ENCODE measurements around the gene CLDN12. TPM values are rescaled to one million over a fixed set of nuclear protein-coding genes. Genes with fewer than 3 reads are reported as not detected.
A peak's percentile ranks its signal among the peaks of the same experiment; 100 is the strongest.

CLDN12 gene
- polyA plus RNA-seq, 1 of the 3 experiments (the other 2 are of a cell fraction), result 65.7 TPM

DNA sequence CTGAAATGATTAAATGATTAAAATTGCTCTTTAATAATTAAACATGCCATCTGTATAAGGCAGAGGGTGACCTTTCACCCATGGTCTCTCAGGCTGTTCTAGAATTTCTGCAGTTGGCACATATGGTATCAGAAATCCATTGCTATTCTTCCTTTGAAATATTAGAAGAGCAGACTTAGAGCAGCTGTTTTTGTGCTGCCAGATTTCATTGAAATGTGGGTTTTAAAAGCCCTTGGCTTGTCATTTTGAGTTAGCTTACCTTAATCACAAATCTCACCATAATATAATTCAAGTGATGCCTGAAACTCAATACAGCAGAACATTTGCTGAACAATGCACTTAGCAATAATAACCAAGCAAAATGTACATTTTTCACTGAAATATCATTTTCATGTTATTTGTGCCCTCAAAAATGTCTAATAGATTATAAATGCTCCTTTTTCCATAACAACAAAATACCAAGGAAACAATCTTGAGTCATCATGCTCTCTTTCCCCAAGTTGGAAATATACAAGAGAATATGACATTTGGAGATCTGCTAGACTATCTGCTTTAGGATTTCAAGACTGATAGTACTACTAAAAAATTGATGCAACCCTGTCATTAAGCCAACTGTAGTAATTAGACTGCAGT lies 50.1 kb downstream of the CLDN12 start:
- Histone ChIP-seq H3K4me3 (ENCODE audit: low read depth in 2 of 2, low read length in 1 of 2) (no peak overlapping the region), H3K9ac (no peak overlapping the region), H3K79me2 (ENCODE audit: insufficient read depth) (no peaks in the 10 kb centered on the region), H3K27me3 (ENCODE audit: insufficient read depth) (no peaks in the 10 kb centered on the region), H3K36me3 (replicated peaks in 1 of 2; ENCODE audit: control insufficient read depth in 1 of 2, insufficient read depth in 2 of 2, low read length in 1 of 2) (no peaks in the 10 kb centered on the region), H3K27ac (ENCODE audit: low read depth in 2 of 2, low read length in 1 of 2) (peak overlapping the region; percentile 20 to 65; a peak in 2 of 4 replicates), H3K4me1 (ENCODE audit: control insufficient read depth in 1 of 2, insufficient read depth in 2 of 2, low read depth in 1 of 2, low read length in 1 of 2) (peaks cover 0 to 2% of the 10 kb centered on the region in 2 experiments; a peak in 1 of 4 replicates), H3K9me2 (no peaks in the 10 kb centered on the region), H2AFZ (ENCODE audit: low read depth) (no peak overlapping the region), H3K4me2 (peak overlapping the region; percentile 1; the same call in 1 of the 2 replicates), H4K20me1 (ENCODE audit: insufficient read depth) (no peaks in the 10 kb centered on the region), H3K9me3 (no peaks in the 10 kb centered on the region), H3F3A (replicated peaks; ENCODE audit: insufficient read depth) (no peaks in the 10 kb centered on the region)
- no peak for DNase-seq
- POLR2A ChIA-PET, result no interaction called here
- CTCF ChIA-PET, result interaction anchor here (1.0 to 3.2 kb wide), 6 partner anchors 26 to 582 kb away, joined by 3 to 100 read pairs (median 10); no protein-coding TSS in a partner anchor
- TF ChIP-seq RXRA (IDR thresholded peaks at IDR 0.05; ENCODE audit: borderline replicate concordance, low read depth) (peak; percentile 42; the same call in 1 of the 2 replicates), RCOR1 (IDR thresholded peaks at IDR 0.05; ENCODE audit: low read length) (0 out of 2 replicates have a peak, but pooled peaks have one; percentile 9), FOXM1 (IDR thresholded peaks at IDR 0.05; ENCODE audit: low read depth) (peak; percentile 97), EZH2phosphoT487 (IDR thresholded peaks at IDR 0.05; ENCODE audit: borderline replicate concordance, low read depth) (peak; percentile 56; the same call in 1 of the 2 replicates), TEAD4 (IDR thresholded peaks at IDR 0.05; ENCODE audit: borderline replicate concordance, insufficient read depth) (peak; percentile 97), GATA2 (CRISPR knock-in tag; IDR thresholded peaks at IDR 0.05) (no peak), MEF2A (IDR thresholded peaks at IDR 0.05; ENCODE audit: borderline replicate concordance, low read depth) (no peak), JUND (IDR thresholded peaks at IDR 0.05) (peak; percentile 88), USF2 (IDR thresholded peaks at IDR 0.05; ENCODE audit: borderline replicate concordance, low read depth, low read length) (no peak), TAF1 (IDR thresholded peaks at IDR 0.05; ENCODE audit: borderline replicate concordance, low read depth, low read length) (0 out of 2 replicates have a peak, but pooled peaks have one; percentile 20), YY1 (IDR thresholded peaks at IDR 0.05; ENCODE audit: low read depth) (no peak), NRF1 (IDR thresholded peaks at IDR 0.05; ENCODE audit: low read depth, low read length) (no peak), POLR2AphosphoS5 (IDR thresholded peaks at IDR 0.05; ENCODE audit: low read depth, low read length) (peak; percentile 96), MAX (IDR thresholded peaks at IDR 0.05; ENCODE audit: low read depth) (peak; percentile 50; the same call in 1 of the 2 replicates), TCF12 (IDR thresholded peaks at IDR 0.05) (peak; percentile 99), FOXJ3 (CRISPR knock-in tag; IDR thresholded peaks at IDR 0.05) (no peak), SIN3A (IDR thresholded peaks at IDR 0.05; ENCODE audit: borderline replicate concordance, low read depth, low read length) (peak; percentile 83), FOSL2 (IDR thresholded peaks at IDR 0.05; ENCODE audit: borderline replicate concordance, low read depth) (peak; percentile 46; the same call in 1 of the 2 replicates), NFIC (IDR thresholded peaks at IDR 0.05; ENCODE audit: borderline replicate concordance) (peak; percentile 89), GABPA (IDR thresholded peaks at IDR 0.05; ENCODE audit: low read depth) (no peak), MXI1 (IDR thresholded peaks at IDR 0.05; ENCODE audit: low read depth, low read length) (no peak), PBX3 (IDR thresholded peaks at IDR 0.05) (peak; percentile 98), ELF1 (IDR thresholded peaks at IDR 0.05) (no peak)
- TF ChIP-seq, protein P1, sequence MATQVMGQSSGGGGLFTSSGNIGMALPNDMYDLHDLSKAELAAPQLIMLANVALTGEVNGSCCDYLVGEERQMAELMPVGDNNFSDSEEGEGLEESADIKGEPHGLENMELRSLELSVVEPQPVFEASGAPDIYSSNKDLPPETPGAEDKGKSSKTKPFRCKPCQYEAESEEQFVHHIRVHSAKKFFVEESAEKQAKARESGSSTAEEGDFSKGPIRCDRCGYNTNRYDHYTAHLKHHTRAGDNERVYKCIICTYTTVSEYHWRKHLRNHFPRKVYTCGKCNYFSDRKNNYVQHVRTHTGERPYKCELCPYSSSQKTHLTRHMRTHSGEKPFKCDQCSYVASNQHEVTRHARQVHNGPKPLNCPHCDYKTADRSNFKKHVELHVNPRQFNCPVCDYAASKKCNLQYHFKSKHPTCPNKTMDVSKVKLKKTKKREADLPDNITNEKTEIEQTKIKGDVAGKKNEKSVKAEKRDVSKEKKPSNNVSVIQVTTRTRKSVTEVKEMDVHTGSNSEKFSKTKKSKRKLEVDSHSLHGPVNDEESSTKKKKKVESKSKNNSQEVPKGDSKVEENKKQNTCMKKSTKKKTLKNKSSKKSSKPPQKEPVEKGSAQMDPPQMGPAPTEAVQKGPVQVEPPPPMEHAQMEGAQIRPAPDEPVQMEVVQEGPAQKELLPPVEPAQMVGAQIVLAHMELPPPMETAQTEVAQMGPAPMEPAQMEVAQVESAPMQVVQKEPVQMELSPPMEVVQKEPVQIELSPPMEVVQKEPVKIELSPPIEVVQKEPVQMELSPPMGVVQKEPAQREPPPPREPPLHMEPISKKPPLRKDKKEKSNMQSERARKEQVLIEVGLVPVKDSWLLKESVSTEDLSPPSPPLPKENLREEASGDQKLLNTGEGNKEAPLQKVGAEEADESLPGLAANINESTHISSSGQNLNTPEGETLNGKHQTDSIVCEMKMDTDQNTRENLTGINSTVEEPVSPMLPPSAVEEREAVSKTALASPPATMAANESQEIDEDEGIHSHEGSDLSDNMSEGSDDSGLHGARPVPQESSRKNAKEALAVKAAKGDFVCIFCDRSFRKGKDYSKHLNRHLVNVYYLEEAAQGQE (IDR thresholded peaks at IDR 0.05; ENCODE audit: low read depth, low read length), result no peak
- TF ChIP-seq, protein P2, sequence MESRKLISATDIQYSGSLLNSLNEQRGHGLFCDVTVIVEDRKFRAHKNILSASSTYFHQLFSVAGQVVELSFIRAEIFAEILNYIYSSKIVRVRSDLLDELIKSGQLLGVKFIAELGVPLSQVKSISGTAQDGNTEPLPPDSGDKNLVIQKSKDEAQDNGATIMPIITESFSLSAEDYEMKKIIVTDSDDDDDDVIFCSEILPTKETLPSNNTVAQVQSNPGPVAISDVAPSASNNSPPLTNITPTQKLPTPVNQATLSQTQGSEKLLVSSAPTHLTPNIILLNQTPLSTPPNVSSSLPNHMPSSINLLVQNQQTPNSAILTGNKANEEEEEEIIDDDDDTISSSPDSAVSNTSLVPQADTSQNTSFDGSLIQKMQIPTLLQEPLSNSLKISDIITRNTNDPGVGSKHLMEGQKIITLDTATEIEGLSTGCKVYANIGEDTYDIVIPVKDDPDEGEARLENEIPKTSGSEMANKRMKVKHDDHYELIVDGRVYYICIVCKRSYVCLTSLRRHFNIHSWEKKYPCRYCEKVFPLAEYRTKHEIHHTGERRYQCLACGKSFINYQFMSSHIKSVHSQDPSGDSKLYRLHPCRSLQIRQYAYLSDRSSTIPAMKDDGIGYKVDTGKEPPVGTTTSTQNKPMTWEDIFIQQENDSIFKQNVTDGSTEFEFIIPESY (IDR thresholded peaks at IDR 0.05; ENCODE audit: borderline replicate concordance, low read depth), result peak; percentile 67; the same call in 1 of the 2 replicates

Measured in SK-N-SH (cell line).